Keratinocyte (primary cell): ENCODE results near the gene MAP7.

ENCODE experiments used
- EZH2 ChIP-seq: IDR thresholded peaks from one replicate; pipeline ENCODE4 v1.6.1; 2012; ENCODE audit warnings: inconsistent platforms, mild to moderate bottlenecking, low read length, moderate library complexity
- TF ChIP-seq, protein P1 (sequence below), 3 experiments: IDR thresholded peaks in 1 of 3; conservative IDR thresholded peaks in 1 of 3; optimal IDR thresholded peaks in 1 of 3; 2 replicates in 2 of 3; 3 replicates in 1 of 3; pipeline versions ENCODE3 to v1.5.1; 2011; ENCODE audit warnings: low read length in 3 of 3, mild to moderate bottlenecking in 3 of 3, moderate library complexity in 2 of 3, control low read depth in 1 of 3, inconsistent platforms in 1 of 3; ENCODE audit not compliant: insufficient read depth in 2 of 3; ENCODE audit errors: extremely low read depth in 1 of 3

DNA sequence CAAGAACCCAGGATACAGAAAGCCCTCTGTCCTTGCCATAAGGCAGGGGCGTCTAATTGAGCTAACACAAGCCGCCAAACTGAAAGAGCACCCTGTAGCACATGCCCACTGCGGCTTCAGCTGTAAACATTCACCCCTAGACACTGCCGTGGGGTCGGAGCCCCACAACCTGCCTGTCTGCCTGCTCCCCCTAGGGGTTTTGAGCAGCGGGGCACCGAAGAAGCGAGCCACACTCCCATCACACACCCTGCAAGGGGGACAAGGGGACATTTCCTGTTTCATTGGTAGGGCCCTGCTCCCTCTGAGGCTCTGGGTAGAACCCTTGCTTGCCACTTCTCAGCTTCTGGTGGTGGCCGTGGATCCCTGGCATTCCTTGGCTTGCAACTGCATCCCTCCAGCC is 215.4 kb downstream of the MAP7 start:
- TF ChIP-seq, protein P1, sequence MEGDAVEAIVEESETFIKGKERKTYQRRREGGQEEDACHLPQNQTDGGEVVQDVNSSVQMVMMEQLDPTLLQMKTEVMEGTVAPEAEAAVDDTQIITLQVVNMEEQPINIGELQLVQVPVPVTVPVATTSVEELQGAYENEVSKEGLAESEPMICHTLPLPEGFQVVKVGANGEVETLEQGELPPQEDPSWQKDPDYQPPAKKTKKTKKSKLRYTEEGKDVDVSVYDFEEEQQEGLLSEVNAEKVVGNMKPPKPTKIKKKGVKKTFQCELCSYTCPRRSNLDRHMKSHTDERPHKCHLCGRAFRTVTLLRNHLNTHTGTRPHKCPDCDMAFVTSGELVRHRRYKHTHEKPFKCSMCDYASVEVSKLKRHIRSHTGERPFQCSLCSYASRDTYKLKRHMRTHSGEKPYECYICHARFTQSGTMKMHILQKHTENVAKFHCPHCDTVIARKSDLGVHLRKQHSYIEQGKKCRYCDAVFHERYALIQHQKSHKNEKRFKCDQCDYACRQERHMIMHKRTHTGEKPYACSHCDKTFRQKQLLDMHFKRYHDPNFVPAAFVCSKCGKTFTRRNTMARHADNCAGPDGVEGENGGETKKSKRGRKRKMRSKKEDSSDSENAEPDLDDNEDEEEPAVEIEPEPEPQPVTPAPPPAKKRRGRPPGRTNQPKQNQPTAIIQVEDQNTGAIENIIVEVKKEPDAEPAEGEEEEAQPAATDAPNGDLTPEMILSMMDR (optimal IDR thresholded peaks at IDR 0.05 in 1 of 3, IDR thresholded peaks at IDR 0.05 in 1 of 3, conservative IDR thresholded peaks at IDR 0.05 in 1 of 3; ENCODE audit: extremely low read depth in 1 of 3, insufficient read depth in 2 of 3, low read length in 3 of 3) = no peak
- no peak for TF ChIP-seq EZH2
